ENCODE measurements around the gene RNF212. TPM values are rescaled to one million over a fixed set of nuclear protein-coding genes. Genes with fewer than 3 reads are reported as not detected.

RNF212 gene
- total RNA-seq, 4 donors from 2014 or later, result 6.7 to 31.1 (median 8.6) TPM

DNA sequence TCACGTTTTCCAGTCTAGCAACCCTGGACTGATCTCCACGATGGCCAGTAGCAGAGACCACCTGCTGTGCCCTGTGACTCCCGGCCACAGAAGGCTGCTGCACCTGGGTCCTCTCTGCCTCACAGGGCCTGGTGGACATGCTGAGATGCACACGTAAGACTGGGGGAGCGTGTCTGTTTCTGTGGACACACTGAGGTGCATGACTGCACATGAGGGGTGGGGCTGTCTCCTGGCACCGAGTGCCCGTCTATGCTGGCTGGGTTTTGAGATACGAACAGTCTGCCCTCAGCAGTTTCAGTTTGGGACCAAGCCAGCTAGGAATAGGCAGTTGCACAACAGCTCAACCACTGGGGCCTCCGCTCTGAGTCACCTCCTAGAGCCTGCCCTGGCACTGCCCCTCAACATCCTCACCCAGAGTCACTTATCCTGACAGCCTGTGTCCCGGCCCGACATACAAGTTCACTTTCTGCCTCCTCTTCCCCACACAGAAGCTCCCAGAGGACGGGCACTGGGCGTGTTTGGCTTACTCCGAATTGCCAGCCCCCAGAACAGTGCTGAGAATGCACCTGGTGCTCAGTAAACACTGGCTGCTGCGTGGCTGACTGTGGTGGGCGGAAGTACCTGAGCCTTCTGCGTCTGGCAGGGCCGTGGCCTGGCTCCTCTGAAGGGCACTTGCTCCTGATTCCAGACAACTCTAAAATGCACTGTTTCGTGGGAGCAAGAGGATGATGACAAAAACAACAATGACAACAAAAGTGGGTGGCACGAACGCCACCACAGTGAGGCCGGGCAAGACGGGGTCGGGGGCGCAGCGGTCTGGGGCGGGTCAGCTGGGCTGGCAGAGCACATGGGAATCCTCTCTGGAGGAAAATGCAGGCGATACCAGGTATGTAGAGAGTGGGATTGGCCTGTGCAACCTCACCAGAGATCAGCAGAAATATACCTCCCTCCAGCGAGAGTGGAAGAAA, 30.9 kb downstream of the RNF212 start:
- WGBS, 2 donors, result 32 to 40% methylated on average over 27 of the region's 29 CpGs
- DNase-seq, result peak; percentile 98 to 99
- intact Hi-C loops (cut with DNase I), result no loop called here
- H3K27me3 ChIP-seq, result no peaks in the 10 kb centered on the region
- TF ChIP-seq POLR2A (IDR thresholded peaks at IDR 0.05), result no peak
- TF ChIP-seq, protein P1, sequence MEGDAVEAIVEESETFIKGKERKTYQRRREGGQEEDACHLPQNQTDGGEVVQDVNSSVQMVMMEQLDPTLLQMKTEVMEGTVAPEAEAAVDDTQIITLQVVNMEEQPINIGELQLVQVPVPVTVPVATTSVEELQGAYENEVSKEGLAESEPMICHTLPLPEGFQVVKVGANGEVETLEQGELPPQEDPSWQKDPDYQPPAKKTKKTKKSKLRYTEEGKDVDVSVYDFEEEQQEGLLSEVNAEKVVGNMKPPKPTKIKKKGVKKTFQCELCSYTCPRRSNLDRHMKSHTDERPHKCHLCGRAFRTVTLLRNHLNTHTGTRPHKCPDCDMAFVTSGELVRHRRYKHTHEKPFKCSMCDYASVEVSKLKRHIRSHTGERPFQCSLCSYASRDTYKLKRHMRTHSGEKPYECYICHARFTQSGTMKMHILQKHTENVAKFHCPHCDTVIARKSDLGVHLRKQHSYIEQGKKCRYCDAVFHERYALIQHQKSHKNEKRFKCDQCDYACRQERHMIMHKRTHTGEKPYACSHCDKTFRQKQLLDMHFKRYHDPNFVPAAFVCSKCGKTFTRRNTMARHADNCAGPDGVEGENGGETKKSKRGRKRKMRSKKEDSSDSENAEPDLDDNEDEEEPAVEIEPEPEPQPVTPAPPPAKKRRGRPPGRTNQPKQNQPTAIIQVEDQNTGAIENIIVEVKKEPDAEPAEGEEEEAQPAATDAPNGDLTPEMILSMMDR (IDR thresholded peaks at IDR 0.05), result peak in 3 of 6 experiments; percentile 6 to 25 (median 25)
- peaks cover 20 to 36% of the 10 kb centered on the region in 2 donors for H3K4me1 ChIP-seq
- no peaks in the 10 kb centered on the region for H3K36me3 ChIP-seq
- no peak overlapping the region for H3K4me3 ChIP-seq (replicated peaks in 1 of 3)
- peak overlapping the region; percentile 65 to 85 (median 81) for H3K27ac ChIP-seq
- H3K9me3 ChIP-seq, result no peaks in the 10 kb centered on the region

DNA sequence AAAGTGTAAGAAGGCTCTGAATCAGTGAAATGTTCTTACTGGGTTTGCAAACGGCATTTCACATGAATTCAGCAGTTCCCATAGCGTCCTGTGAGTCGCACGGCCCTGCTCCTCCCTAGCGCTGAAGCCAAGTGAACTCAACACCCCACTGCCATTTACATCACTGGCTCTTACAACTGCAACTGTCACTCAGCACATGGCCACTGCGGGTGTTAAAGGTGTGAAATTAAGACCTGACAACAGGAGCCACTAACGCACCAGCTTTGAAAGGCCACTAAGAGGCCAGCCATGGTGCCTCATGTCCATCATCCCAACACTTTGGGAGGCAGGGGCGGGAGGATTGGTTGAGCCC, 31.7 kb downstream of the RNF212 start:
- Histone ChIP-seq H3K4me1 (peaks cover 20 to 36% of the 10 kb centered on the region in 2 donors), H3K27me3 (no peaks in the 10 kb centered on the region), H3K9me3 (no peaks in the 10 kb centered on the region), H3K27ac (peak overlapping the region; percentile 65 to 85 (median 81)), H3K4me3 (replicated peaks in 1 of 3) (no peak overlapping the region), H3K36me3 (no peaks in the 10 kb centered on the region)
- TF ChIP-seq, protein P1 (IDR thresholded peaks at IDR 0.05), result no peak
- TF ChIP-seq POLR2A (IDR thresholded peaks at IDR 0.05), result no peak
- 81 to 83% methylated on average over 8 of the region's 8 CpGs for WGBS, 2 donors
- intact Hi-C loops (cut with DNase I), result no loop called here
- no peak for DNase-seq

DNA sequence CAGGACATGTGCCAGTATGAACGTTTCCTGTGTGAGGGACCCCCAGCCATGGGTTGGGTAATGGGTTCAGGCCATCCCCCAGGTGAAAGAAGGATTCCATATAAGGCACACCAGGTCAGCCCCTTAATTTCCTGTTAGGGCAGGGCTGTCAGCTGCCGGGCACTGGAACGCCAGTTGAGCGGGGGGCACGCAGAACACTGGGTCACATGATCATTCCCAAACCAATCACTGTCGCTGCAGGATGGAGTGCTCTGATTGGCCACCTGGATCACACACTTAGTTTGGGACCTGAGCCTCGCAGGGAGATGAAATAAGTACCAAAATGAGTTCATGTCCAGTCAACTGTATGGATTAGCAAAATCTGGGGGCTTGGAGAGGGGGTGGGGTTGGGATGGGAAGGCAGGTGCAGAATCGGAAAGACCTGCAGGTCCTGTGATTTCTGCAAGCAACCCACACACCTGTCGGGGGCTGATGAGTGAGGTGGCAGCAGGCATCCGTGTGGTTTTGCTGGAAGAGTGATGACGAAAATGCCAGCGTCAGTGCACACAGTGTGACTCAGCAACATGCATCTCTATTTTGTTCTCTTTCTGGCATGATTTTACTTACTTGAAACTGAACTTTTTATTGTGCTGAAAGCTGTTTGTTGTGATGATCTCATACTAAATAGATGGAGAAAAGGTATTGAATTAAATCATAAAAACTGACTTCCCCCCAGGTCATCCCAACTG, 32.2 kb downstream of the RNF212 start:
- TF ChIP-seq, protein P1 (IDR thresholded peaks at IDR 0.05), result no peak
- TF ChIP-seq POLR2A (IDR thresholded peaks at IDR 0.05), result no peak
- no peaks in the 10 kb centered on the region for H3K9me3 ChIP-seq
- no peaks in the 10 kb centered on the region for H3K36me3 ChIP-seq
- intact Hi-C loops (cut with DNase I), result no loop called here
- no peak for DNase-seq
- H3K4me1 ChIP-seq, result peaks cover 20 to 36% of the 10 kb centered on the region in 2 donors
- no peak overlapping the region for H3K4me3 ChIP-seq (replicated peaks in 1 of 3)
- WGBS, 2 donors, result 80 to 86% methylated on average over 12 of the region's 12 CpGs
- H3K27me3 ChIP-seq, result no peaks in the 10 kb centered on the region
- peak overlapping the region in 2 of 3 donors; percentile 65 to 81 for H3K27ac ChIP-seq

DNA sequence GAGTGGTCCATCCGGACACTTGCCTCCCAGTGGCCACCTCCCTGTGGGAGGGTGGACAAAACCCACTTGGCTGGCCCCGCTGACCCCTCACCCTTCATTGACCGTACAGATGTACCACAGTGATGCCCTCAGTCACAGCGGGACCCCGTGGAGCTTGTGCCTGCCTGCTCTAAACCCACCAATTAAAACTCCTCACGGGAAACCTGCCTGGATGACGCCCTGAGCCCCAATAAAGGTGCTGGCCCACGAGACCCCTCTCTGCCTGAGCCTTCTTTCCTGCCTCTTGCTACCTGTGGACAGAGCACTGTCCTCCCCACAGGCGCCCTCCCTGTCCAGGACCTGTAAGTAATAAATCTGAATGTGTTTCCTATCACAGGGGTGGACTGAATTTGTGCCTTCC, 32.9 kb downstream of the RNF212 start:
- intact Hi-C loops (cut with DNase I), result no loop called here
- Histone ChIP-seq H3K4me3 (replicated peaks in 1 of 3) (no peak overlapping the region), H3K27me3 (no peaks in the 10 kb centered on the region), H3K4me1 (peaks cover 20 to 36% of the 10 kb centered on the region in 2 donors), H3K36me3 (no peaks in the 10 kb centered on the region), H3K9me3 (no peaks in the 10 kb centered on the region), H3K27ac (no peak overlapping the region)
- TF ChIP-seq POLR2A (IDR thresholded peaks at IDR 0.05), result no peak
- TF ChIP-seq, protein P1 (IDR thresholded peaks at IDR 0.05), result no peak
- no peak for DNase-seq
- WGBS, 2 donors, result 91 to 95% methylated on average over 9 of the region's 9 CpGs

Measured in thyroid gland (tissue), 4 donors.